GM23338 (cell line): ENCODE results near the gene TACSTD2. TPM values are rescaled to one million over a fixed set of nuclear protein-coding genes. Genes with fewer than 3 reads are reported as not detected.
"Not testable (repeated sequence)": the region's sequence is repeated elsewhere in the genome, so short reads cannot be mapped to it uniquely, and the experiment has no call there.

Experiments
- ATAC-seq: fragments of 200-7000 bp; cut with Tn5 transposase; 3 replicates; pipeline ENCODE4 v1.9.1; 2020
- DNase-seq: peaks from one replicate; pipeline ENCODE4 v3.0.0-alpha.2; 2015; ENCODE audit warnings: low spot score
- H2AFZ ChIP-seq: fragments of 200-600 bp; sonication (generic); 2 replicates; pipeline ENCODE4 v1.8.0; 2016; ENCODE audit warnings: antibody characterized with exemption, mild to moderate bottlenecking, moderate library complexity
- H3F3A ChIP-seq: fragments of 200-600 bp; sonication (generic); replicated peaks from 2 replicates; pipeline ENCODE4 v1.8.0; 2017; ENCODE audit warnings: antibody characterized with exemption, mixed run types, low read depth
- H3K27ac ChIP-seq: fragments of 200-600 bp; sonication (generic); 2 replicates; pipeline ENCODE4 v1.6.1; 2016; ENCODE audit warnings: low read depth
- H3K27me3 ChIP-seq: fragments of 200-600 bp; sonication (generic); 2 replicates; pipeline ENCODE4 v1.8.0; 2016; ENCODE audit warnings: mild to moderate bottlenecking, mixed run types, moderate library complexity; ENCODE audit not compliant: insufficient read depth
- H3K36me3 ChIP-seq: fragments of 200-600 bp; sonication (generic); 2 replicates; pipeline ENCODE4 v1.8.0; 2016; ENCODE audit warnings: mild to moderate bottlenecking; ENCODE audit not compliant: insufficient read depth
- H3K4me1 ChIP-seq: fragments of 200-600 bp; sonication (generic); 2 replicates; pipeline ENCODE4 v1.8.0; 2016; ENCODE audit warnings: mild to moderate bottlenecking, moderate library complexity; ENCODE audit not compliant: insufficient read depth
- H3K4me2 ChIP-seq: fragments of 200-600 bp; sonication (generic); 2 replicates; pipeline ENCODE4 v1.7.1; 2017; ENCODE audit warnings: mixed run types
- H3K4me3 ChIP-seq: fragments of 200-600 bp; sonication (generic); 2 replicates; pipeline ENCODE4 v1.6.1; 2016; ENCODE audit warnings: mixed run types
- H3K79me2 ChIP-seq: fragments of 200-600 bp; sonication (generic); replicated peaks from 2 replicates; pipeline ENCODE4 v1.8.0; 2017; ENCODE audit warnings: mild to moderate bottlenecking; ENCODE audit not compliant: insufficient read depth
- H3K9me2 ChIP-seq: fragments of 200-600 bp; sonication (generic); 2 replicates; pipeline ENCODE4 v1.8.0; 2017; ENCODE audit not compliant: insufficient read depth
- H4K20me1 ChIP-seq: fragments of 200-600 bp; sonication (generic); replicated peaks from 2 replicates; pipeline ENCODE4 v1.8.0; 2017; ENCODE audit warnings: mild to moderate bottlenecking; ENCODE audit not compliant: insufficient read depth
- H3K27ac Mint-ChIP-seq: 2 replicates; pipeline ENCODE4 v1.8.0; 2020; ENCODE audit warnings: inconsistent platforms, mild to moderate bottlenecking, moderate library complexity, mixed read lengths
- H3K27me3 Mint-ChIP-seq: 3 replicates; pipeline ENCODE4 v1.8.0; 2022; ENCODE audit warnings: low read depth, mild to moderate bottlenecking, moderate library complexity, mixed read lengths, inconsistent platforms; ENCODE audit not compliant: insufficient read depth, poor library complexity
- H3K36me3 Mint-ChIP-seq: 3 replicates; pipeline ENCODE4 v1.8.0; 2021; ENCODE audit warnings: low read depth, mild to moderate bottlenecking, inconsistent platforms, moderate library complexity, mixed read lengths
- H3K4me1 Mint-ChIP-seq: 3 replicates; pipeline ENCODE4 v1.8.0; 2020; ENCODE audit warnings: mild to moderate bottlenecking, inconsistent platforms, mixed read lengths
- H3K4me3 Mint-ChIP-seq: 3 replicates; pipeline ENCODE4 v1.8.0; 2021; ENCODE audit warnings: moderate library complexity, mild to moderate bottlenecking, inconsistent platforms, mixed read lengths
- H3K9me3 Mint-ChIP-seq: 3 replicates; pipeline ENCODE4 v1.8.0; 2020; ENCODE audit warnings: moderate library complexity, mild to moderate bottlenecking, inconsistent platforms, mixed read lengths
- CREB1 ChIP-seq: fragments of 250-450 bp; sonication (Bioruptor Pico); IDR thresholded peaks from 2 replicates; pipeline ENCODE4 v1.5.0; 2020; ENCODE audit warnings: low read depth, mild to moderate bottlenecking, moderate library complexity
- CTCF ChIP-seq, 2 experiments: fragments of 200-600 bp in 1 of 2; sonication (generic) in 1 of 2; conservative IDR thresholded peaks; 2 replicates each; pipeline versions ENCODE4 v1.5.1 to v1.6.1; 2016 to 2017; ENCODE audit warnings: antibody characterized with exemption in 2 of 2, low read depth in 2 of 2, mild to moderate bottlenecking in 2 of 2, moderate library complexity in 1 of 2
- ETS1 ChIP-seq: IDR thresholded peaks from 2 replicates; pipeline ENCODE4 v1.6.1; 2016; ENCODE audit warnings: antibody characterized with exemption
- JUNB ChIP-seq: IDR thresholded peaks from one replicate; pipeline ENCODE4 v1.6.1; 2016; ENCODE audit warnings: antibody characterized with exemption; ENCODE audit not compliant: unreplicated experiment
- NANOG ChIP-seq: IDR thresholded peaks from 2 replicates; pipeline ENCODE4 v1.6.1; 2016; ENCODE audit warnings: antibody characterized with exemption, borderline replicate concordance
- polyA plus RNA-seq: library from polyadenylated mRNA; unstranded; fragments of >200 nt; fragmentation: Nextera tagmentation; extraction: Ambion mirVana; gene quantifications from 2 replicates; pipeline ENCODE4 v1.2.1, GENCODE V29; 2016
- total RNA-seq: library from RNA; depleted of rRNA; stranded (reverse); fragments of >200 nt; shearing (Covaris generic); gene quantifications from 2 replicates; pipeline ENCODE4 v1.2.3, GENCODE V29; 2014

TACSTD2 gene
- total and polyA plus RNA-seq, 2 experiments from 2014 or later, result 0.86 to 1.5 TPM

DNA sequence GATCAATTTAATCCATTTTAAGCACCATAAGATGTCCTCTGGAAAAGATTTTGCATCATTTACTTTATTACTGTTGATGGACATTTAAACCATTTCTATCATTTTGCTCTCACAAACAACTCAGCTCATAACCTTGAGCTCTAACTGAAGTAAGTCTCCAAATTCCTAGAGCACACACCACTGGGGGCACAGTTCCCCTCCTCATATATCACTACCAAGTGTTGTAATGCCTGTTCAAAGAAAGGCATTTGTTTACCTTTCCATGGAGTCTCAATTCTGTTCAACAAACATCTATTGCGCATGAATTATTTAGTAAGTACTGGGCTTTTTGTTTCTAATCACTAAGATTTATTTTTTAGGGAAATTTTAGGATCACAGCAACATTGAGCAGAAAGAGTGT is 21.7 kb downstream of the TACSTD2 start:
- DNase-seq (no peak), ATAC-seq (no peak)
- Histone ChIP-seq H3K27ac (no peak overlapping the region), H3F3A (no peaks in the 10 kb centered on the region), H4K20me1 (no peaks in the 10 kb centered on the region), H3K4me3 (no peak overlapping the region), H3K36me3 (no peaks in the 10 kb centered on the region), H3K9me2 (no peaks in the 10 kb centered on the region), H2AFZ (no peak overlapping the region), H3K4me2 (no peak overlapping the region), H3K79me2 (no peaks in the 10 kb centered on the region), H3K27me3 (no peaks in the 10 kb centered on the region), H3K4me1 (no peaks in the 10 kb centered on the region)
- H3K36me3 Mint-ChIP-seq, result no peaks in the 10 kb centered on the region; the same call in 2 of the 3 replicates
- TF ChIP-seq ETS1, result no peak
- TF ChIP-seq CTCF (conservative IDR thresholded peaks at IDR 0.05; ENCODE audit: low read depth in 2 of 2), result peak in 1 of 2 experiments; percentile 20; a peak in 2 of 4 replicates
- peaks cover 3% of the 10 kb centered on the region; the same call in 1 of the 3 replicates for H3K9me3 Mint-ChIP-seq
- H3K27me3 Mint-ChIP-seq, result no peaks in the 10 kb centered on the region
- no peak overlapping the region for H3K4me3 Mint-ChIP-seq
- no peaks in the 10 kb centered on the region for H3K4me1 Mint-ChIP-seq
- H3K27ac Mint-ChIP-seq, result no peak overlapping the region

- Mint-ChIP-seq H3K9me3 (no peaks in the 10 kb centered on the region), H3K27ac (no peak overlapping the region), H3K4me1 (peaks cover 8% of the 10 kb centered on the region), H3K27me3 (peaks cover 5% of the 10 kb centered on the region), H3K4me3 (no peak overlapping the region), H3K36me3 (no peaks in the 10 kb centered on the region; the same call in 2 of the 3 replicates)
- H3K27ac ChIP-seq, result no peak overlapping the region
- no peak overlapping the region for H3K4me3 ChIP-seq
- H2AFZ ChIP-seq, result no peak overlapping the region
- DNase-seq, result no peak
- H3K9me2 ChIP-seq, result no peaks in the 10 kb centered on the region
- TF ChIP-seq ETS1 (no peak), CREB1 (no peak), JUNB (no peak), NANOG (no peak)
- H3K79me2 ChIP-seq, result no peaks in the 10 kb centered on the region
- no peaks in the 10 kb centered on the region for H3F3A ChIP-seq
- ATAC-seq, result no peak
- no peaks in the 10 kb centered on the region for H3K36me3 ChIP-seq
- no peak overlapping the region for H3K4me2 ChIP-seq
- no peaks in the 10 kb centered on the region for H3K4me1 ChIP-seq
- no peaks in the 10 kb centered on the region for H4K20me1 ChIP-seq
- H3K27me3 ChIP-seq, result no peaks in the 10 kb centered on the region
Measured at GRCh38 chr1:58551186-58552140, 25.6 kb downstream of the TACSTD2 start.

DNA sequence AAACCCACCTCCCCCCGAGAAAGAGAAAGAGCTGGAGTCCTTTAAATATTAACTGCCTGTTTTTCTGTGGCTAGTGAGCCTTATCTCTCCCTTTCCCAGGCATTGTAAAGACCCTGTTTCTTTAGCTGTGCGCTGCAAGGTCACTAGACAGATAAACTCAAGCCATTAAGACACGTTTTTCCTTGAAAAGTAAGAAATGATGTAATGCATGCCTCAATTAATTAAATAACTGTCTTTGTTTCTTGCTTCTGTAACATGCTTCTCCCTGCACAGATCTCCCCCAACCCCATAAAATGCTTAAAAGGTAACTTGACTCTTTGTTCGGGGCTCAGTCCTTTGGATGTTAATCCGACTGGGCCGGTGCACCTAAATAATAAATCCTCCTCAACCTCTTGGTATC is 27.8 kb downstream of the TACSTD2 start:
- not testable (repeated sequence) for H3K79me2 ChIP-seq, H3K27ac ChIP-seq, H3K9me2 ChIP-seq, H4K20me1 ChIP-seq, ATAC-seq, H3K27me3 Mint-ChIP-seq, H3F3A ChIP-seq, H3K4me2 ChIP-seq, H3K27me3 ChIP-seq, H3K36me3 ChIP-seq, H3K9me3 Mint-ChIP-seq, H2AFZ ChIP-seq, H3K4me1 ChIP-seq, H3K27ac Mint-ChIP-seq, H3K4me3 ChIP-seq, H3K4me3 Mint-ChIP-seq, H3K36me3 Mint-ChIP-seq, DNase-seq
- H3K4me1 Mint-ChIP-seq, result peaks cover 17% of the 10 kb centered on the region
